B cell (primary cell): ENCODE data around the gene TUT1.

Source experiments
- CTCF ChIP-seq: fragments of 200-600 bp; IDR thresholded peaks from one replicate; pipeline ENCODE4 v1.8.0; 2022; ENCODE audit warnings: antibody characterized with exemption, mild to moderate bottlenecking
- EZH2 ChIP-seq: IDR thresholded peaks from 2 replicates; pipeline ENCODE4 v1.6.1; 2012; ENCODE audit warnings: borderline replicate concordance, low read depth, mild to moderate bottlenecking, moderate library complexity, low read length; ENCODE audit not compliant: insufficient read depth, poor library complexity, severe bottlenecking

GRCh38 chr11:62575837-62576236 is 15.5 kb downstream of the TUT1 start:
- TF ChIP-seq CTCF (no peak), EZH2 (no peak)
